Measurements from ENCODE around the gene TEP1. TPM values are rescaled to one million over a fixed set of nuclear protein-coding genes. Genes with fewer than 3 reads are reported as not detected.

The TEP1 gene
- total and polyA plus RNA-seq, 2 of the 13 experiments (the other 11 are each of a cell fraction or from before 2014, with no cell fraction given): 11.0 to 12.8 TPM

DNA sequence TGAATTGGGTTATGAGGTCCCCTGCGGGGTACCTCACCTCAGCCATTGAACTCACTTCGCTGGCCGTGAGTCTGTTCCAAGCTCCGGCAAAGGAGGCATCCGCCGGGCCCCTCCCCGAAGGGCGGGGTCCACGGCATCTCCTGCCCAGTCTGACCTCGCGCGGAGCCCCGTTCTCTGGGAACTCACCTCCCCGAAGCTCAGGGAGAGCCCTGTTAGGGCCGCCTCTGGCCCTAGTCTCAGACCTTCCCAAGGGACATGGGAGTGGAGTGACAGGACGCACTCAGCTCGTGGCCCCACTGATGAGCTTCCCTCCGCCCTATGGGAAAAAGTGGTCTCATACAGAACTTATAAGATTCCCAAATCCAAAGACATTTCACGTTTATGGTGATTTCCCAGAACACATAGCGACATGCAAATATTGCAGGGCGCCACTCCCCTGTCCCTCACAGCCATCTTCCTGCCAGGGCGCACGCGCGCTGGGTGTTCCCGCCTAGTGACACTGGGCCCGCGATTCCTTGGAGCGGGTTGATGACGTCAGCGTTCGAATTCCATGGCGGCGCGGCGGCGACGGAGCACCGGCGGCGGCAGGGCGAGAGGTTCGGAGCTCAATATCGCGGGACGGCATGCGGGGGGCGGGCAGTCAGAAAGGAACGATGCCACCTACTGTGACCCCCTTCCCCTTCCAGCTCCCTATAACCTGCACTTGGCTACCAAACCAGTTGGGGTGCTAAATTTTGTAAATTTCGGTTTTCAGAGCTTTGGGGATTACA lies 70.0 kb downstream of the TEP1 start, which contains the start of gene PARP2 (continued):
- TF ChIP-seq PPARG (CRISPR knock-in tag; conservative IDR thresholded peaks at IDR 0.05) (peak; percentile 52), ZKSCAN1 (IDR thresholded peaks at IDR 0.05; ENCODE audit: low read length) (no peak; the same call in 1 of the 2 replicates), ZBTB38 (CRISPR knock-in tag; IDR thresholded peaks at IDR 0.05) (peak; percentile 85; the same call in 1 of the 2 replicates), FUBP1 (CRISPR knock-in tag; IDR thresholded peaks at IDR 0.05; ENCODE audit: borderline replicate concordance) (no peak), JUN (CRISPR knock-in tag; IDR thresholded peaks at IDR 0.05) (peak; percentile 93; the same call in 1 of the 2 replicates), POGZ (CRISPR knock-in tag; IDR thresholded peaks at IDR 0.05) (peak; percentile 88), ZNF605 (CRISPR knock-in tag; IDR thresholded peaks at IDR 0.05) (peak; percentile 70), CREB1 (IDR thresholded peaks at IDR 0.05) (peak; percentile 100), CREB1 (CRISPR knock-in tag; IDR thresholded peaks at IDR 0.05) (peak; percentile 99), RFXAP (CRISPR knock-in tag; IDR thresholded peaks at IDR 0.05; ENCODE audit: borderline replicate concordance) (peak; percentile 75), TSC22D2 (CRISPR knock-in tag; IDR thresholded peaks at IDR 0.05; ENCODE audit: borderline replicate concordance) (no peak), RXRA (CRISPR knock-in tag; IDR thresholded peaks at IDR 0.05) (peak; percentile 67), TARDBP (CRISPR knock-in tag; IDR thresholded peaks at IDR 0.05) (peak; percentile 98), TCF12 (IDR thresholded peaks at IDR 0.05) (no peak), TCF12 (CRISPR knock-in tag; IDR thresholded peaks at IDR 0.05) (no peak; the same call in 1 of the 2 replicates), BCL6 (CRISPR knock-in tag; IDR thresholded peaks at IDR 0.05) (peak; percentile 20; the same call in 1 of the 2 replicates), SETDB1 (CRISPR knock-in tag; IDR thresholded peaks at IDR 0.05; ENCODE audit: borderline replicate concordance) (no peak), TBX2 (CRISPR knock-in tag; IDR thresholded peaks at IDR 0.05; ENCODE audit: borderline replicate concordance) (peak; percentile 86), KDM1A (CRISPR knock-in tag; IDR thresholded peaks at IDR 0.05) (no peak), HNF4G (IDR thresholded peaks at IDR 0.05; ENCODE audit: borderline replicate concordance, low read depth, low read length) (no peak), HNF4G (CRISPR knock-in tag; IDR thresholded peaks at IDR 0.05; ENCODE audit: borderline replicate concordance, low read depth) (peak; percentile 68)
